ENCODE results near the gene HMGN3. TPM values are rescaled to one million over a fixed set of nuclear protein-coding genes. Genes with fewer than 3 reads are reported as not detected.

HMGN3 gene
- total and polyA plus RNA-seq, 12 donors, result 81.6 to 205 (median 137) TPM

DNA sequence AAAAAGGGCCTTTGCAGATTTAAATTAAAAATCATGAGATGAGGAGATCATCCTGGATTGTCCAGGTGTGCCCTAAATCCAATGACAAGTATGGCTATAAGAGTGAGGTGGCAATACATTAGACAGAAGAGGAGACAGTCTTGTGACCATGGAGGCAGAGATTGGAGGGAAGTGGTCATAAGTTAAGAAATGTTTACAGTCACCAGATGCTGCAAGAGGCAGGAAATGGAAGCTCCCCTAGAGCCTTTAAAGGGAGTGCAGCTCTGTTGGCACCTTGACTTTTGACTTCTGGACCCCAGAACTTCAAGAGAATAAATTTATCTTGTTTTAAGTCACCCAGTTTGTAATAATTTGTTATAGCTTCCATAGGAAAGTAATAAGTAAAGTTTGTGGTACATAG, 61.1 kb downstream of the HMGN3 start:
- TF ChIP-seq, protein P1, sequence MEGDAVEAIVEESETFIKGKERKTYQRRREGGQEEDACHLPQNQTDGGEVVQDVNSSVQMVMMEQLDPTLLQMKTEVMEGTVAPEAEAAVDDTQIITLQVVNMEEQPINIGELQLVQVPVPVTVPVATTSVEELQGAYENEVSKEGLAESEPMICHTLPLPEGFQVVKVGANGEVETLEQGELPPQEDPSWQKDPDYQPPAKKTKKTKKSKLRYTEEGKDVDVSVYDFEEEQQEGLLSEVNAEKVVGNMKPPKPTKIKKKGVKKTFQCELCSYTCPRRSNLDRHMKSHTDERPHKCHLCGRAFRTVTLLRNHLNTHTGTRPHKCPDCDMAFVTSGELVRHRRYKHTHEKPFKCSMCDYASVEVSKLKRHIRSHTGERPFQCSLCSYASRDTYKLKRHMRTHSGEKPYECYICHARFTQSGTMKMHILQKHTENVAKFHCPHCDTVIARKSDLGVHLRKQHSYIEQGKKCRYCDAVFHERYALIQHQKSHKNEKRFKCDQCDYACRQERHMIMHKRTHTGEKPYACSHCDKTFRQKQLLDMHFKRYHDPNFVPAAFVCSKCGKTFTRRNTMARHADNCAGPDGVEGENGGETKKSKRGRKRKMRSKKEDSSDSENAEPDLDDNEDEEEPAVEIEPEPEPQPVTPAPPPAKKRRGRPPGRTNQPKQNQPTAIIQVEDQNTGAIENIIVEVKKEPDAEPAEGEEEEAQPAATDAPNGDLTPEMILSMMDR (IDR thresholded peaks at IDR 0.05), result no peak
- intact Hi-C loops (cut with DNase I), result no loop called here

DNA sequence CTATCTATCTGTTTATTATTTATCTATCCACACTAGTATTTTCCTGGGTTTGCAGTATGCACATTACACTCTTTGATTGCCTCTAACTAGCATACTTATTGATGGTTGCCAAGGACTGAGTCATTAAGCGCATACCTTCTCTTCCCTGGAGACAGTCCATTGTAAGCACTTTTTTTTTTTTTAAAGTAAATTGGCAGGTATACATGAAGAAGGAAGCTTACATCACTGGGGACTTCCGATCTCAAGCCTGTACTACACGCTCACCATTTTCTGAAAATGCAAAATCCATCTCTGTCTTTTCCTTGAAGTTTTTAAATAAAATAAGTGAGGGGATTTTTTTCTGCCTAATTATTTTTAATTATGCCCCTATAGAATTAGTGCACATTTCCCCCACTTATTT, 63.5 kb downstream of the HMGN3 start:
- ATAC-seq (peak in 3 of 8 donors; percentile 7 to 73 (median 51)), DNase-seq (no peak)
- H3K4me3 ChIP-seq, result no peak overlapping the region
- intact Hi-C loops (cut with DNase I), result no loop called here
- H3K9me3 ChIP-seq, result peaks cover 0 to 6% (median 0%) of the 10 kb centered on the region in 11 donors
- no peaks in the 10 kb centered on the region for H3K36me3 ChIP-seq
- peaks cover 0 to 5% (median 0%) of the 10 kb centered on the region in 9 donors for H3K4me1 ChIP-seq
- no peaks in the 10 kb centered on the region for H3K27me3 ChIP-seq
- H3K27ac ChIP-seq, result no peak overlapping the region
- WGBS, 2 donors, result 53 to 62% methylated on average over 3 of the region's 3 CpGs
- TF ChIP-seq, protein P1 (IDR thresholded peaks at IDR 0.05), result no peak

More for the DNA sequence above, 61.1 kb downstream of the HMGN3 start:
- Histone ChIP-seq H3K27me3 (no peaks in the 10 kb centered on the region), H3K4me1 (peaks cover 0 to 5% (median 0%) of the 10 kb centered on the region in 9 donors), H3K36me3 (no peaks in the 10 kb centered on the region), H3K27ac (no peak overlapping the region), H3K4me3 (no peak overlapping the region), H3K9me3 (peaks cover 0 to 14% (median 0%) of the 10 kb centered on the region in 11 donors)
- DNase-seq, result no peak
- no peak for ATAC-seq

DNA sequence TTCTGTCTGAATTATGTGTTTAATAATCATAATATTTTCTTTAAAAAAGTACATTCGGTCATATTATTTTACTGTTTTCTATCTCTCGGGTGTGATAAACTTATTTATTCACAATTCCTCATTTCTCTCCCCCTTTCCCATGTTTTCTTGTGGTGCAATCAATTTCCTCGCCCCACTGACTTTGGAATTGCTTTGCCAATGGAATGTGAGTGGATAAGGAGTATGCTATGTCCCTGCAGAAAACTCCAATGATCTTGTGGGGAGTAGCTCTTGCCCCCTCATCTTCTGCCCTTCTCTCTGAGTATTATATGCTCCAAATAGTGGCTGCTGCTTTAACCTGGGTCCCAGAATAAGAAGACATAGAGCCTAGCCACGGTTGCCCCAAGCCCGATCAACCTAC, 64.1 kb downstream of the HMGN3 start:
- Histone ChIP-seq H3K36me3 (no peaks in the 10 kb centered on the region), H3K27ac (no peak overlapping the region), H3K27me3 (no peaks in the 10 kb centered on the region), H3K9me3 (peaks cover 0 to under 1% (median 0%) of the 10 kb centered on the region in 11 donors), H3K4me3 (no peak overlapping the region), H3K4me1 (peaks cover 0 to 5% (median 0%) of the 10 kb centered on the region in 9 donors)
- TF ChIP-seq, protein P1 (IDR thresholded peaks at IDR 0.05), result no peak
- DNase-seq (no peak), ATAC-seq (no peak)
- intact Hi-C loops (cut with DNase I), result no loop called here
- WGBS, 2 donors, result 86 to 89% methylated on average over 5 of the region's 5 CpGs

DNA sequence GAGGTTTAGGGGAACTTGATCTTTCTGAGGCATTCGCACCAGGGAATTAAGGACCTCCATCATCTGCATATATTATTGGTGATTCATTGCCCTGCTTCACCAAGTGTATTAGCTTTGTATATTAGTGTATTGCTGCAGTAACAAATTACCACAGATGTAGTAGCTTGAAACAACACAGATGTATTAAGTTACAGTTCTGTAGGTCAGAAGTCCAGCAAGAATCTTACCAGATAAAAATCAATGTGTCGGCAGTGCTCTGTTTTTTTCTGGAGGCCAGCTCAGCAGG, 65.8 kb downstream of the HMGN3 start:
- ATAC-seq (no peak), DNase-seq (no peak)
- TF ChIP-seq, protein P1 (IDR thresholded peaks at IDR 0.05), result no peak
- Histone ChIP-seq H3K27me3 (no peaks in the 10 kb centered on the region), H3K4me3 (no peak overlapping the region), H3K9me3 (no peaks in the 10 kb centered on the region), H3K36me3 (no peaks in the 10 kb centered on the region), H3K4me1 (peaks cover 0 to 5% (median 0%) of the 10 kb centered on the region in 9 donors), H3K27ac (no peak overlapping the region)
- intact Hi-C loops (cut with DNase I), result loop anchor here in 1 of 10 donors (2.0 kb wide), 1 partner anchor 36 kb away; no protein-coding TSS in a partner anchor
- 71 to 72% methylated on average over 2 of the region's 2 CpGs for WGBS, 2 donors
